Kidney (tissue), 14 donors: ENCODE data around the gene PSMD3. TPM values are rescaled to one million over a fixed set of nuclear protein-coding genes. Genes with fewer than 3 reads are reported as not detected.
A peak's percentile ranks its signal among the peaks of the same experiment; 100 is the strongest.

Source experiments
- DNase-seq, 5 donors: peaks; one replicate each; pipeline ENCODE4 v3.0.0-alpha.2; 2013 to 2020
- FAIRE-seq: peaks from 2 replicates; lab custom pipeline; 2012; peaks lifted over from hg19 to GRCh38; lab: Jason Lieb, UNC
- H3K27ac ChIP-seq, 2 donors: one replicate each; pipeline ENCODE4 v1.7.0; 2013; ENCODE audit warnings: low read depth in 2 of 2, low read length in 2 of 2, inconsistent platforms in 1 of 2
- H3K27me3 ChIP-seq: one replicate; pipeline ENCODE4 v1.7.1; 2013; ENCODE audit warnings: low read length, inconsistent platforms; ENCODE audit not compliant: control insufficient read depth, insufficient read depth
- H3K36me3 ChIP-seq, 3 donors: one replicate each; pipeline versions ENCODE4 v1.7.0 to v1.7.1; 2013; ENCODE audit warnings: low read length in 3 of 3, control low read depth in 1 of 3, inconsistent platforms in 1 of 3; ENCODE audit not compliant: insufficient read depth in 3 of 3, control insufficient read depth in 2 of 3
- H3K4me1 ChIP-seq, 3 donors: one replicate each; pipeline versions ENCODE4 v1.7.0 to v1.7.1; 2013; ENCODE audit warnings: low read length in 3 of 3, inconsistent platforms in 1 of 3, low read depth in 1 of 3; ENCODE audit not compliant: control insufficient read depth in 2 of 3, insufficient read depth in 2 of 3
- H3K4me3 ChIP-seq, 3 donors: one replicate each; pipeline versions ENCODE4 v1.7.0 to v1.8.1; 2013; ENCODE audit warnings: low read length in 3 of 3, control low read depth in 1 of 3, inconsistent platforms in 1 of 3
- H3K9ac ChIP-seq, 3 donors: one replicate each; pipeline versions ENCODE4 v1.7.0 to v1.7.1; 2013; ENCODE audit warnings: low read length in 3 of 3, control low read depth in 1 of 3, inconsistent platforms in 1 of 3
- H3K9me3 ChIP-seq, 3 donors: one replicate each; pipeline versions ENCODE4 v1.7.0 to v1.7.1; 2013; ENCODE audit warnings: low read length in 3 of 3, control low read depth in 1 of 3, inconsistent platforms in 1 of 3; ENCODE audit not compliant: control insufficient read depth in 2 of 3, insufficient read depth in 1 of 3
- CTCF ChIP-seq: IDR thresholded peaks from 3 replicates; pipeline ENCODE4 v1.5.1; 2012; ENCODE audit warnings: mild to moderate bottlenecking, moderate library complexity, borderline replicate concordance; ENCODE audit not compliant: insufficient read depth; ENCODE audit errors: extremely low read depth
- intact Hi-C: fragments of 100-400 bp; cut with DNase I; formaldehyde crosslinking; loops from one replicate; pipeline ENCODE4 v1.11.1; 2022
- polyA plus RNA-seq: library from polyadenylated mRNA; stranded (reverse); fragments of 350-450 nt; fragmentation: Illumina TruSeq; extraction: RNeasy Lipid Tissue Mini Kit (QIAGEN cat#74804); gene quantifications from one replicate; pipeline ENCODE4 v1.2.3, GENCODE V29; 2014; ENCODE audit warnings: low read depth, low replicate concordance; ENCODE audit not compliant: insufficient read depth
- total RNA-seq: library from RNA; stranded (reverse); fragmentation: NEBNext Ultra II Directional; extraction: Animal tissue kit (Norgen Biotek cat#: 25700); gene quantifications from one replicate; pipeline ENCODE4 v1.2.1, GENCODE V29; 2021
- donor health status: control.
- donor health status: control.
- donor health status: control.
- donor health status: control.
- donor health status: control.
- donor health status: DM: yes; HTN: yes; CAD: no.
- donor health status: Normal renal cell carcinoma (clear cell type).

The PSMD3 gene
- total and polyA plus RNA-seq, 2 donors from 2014 or later, result 63.6 to 66.4 TPM

DNA sequence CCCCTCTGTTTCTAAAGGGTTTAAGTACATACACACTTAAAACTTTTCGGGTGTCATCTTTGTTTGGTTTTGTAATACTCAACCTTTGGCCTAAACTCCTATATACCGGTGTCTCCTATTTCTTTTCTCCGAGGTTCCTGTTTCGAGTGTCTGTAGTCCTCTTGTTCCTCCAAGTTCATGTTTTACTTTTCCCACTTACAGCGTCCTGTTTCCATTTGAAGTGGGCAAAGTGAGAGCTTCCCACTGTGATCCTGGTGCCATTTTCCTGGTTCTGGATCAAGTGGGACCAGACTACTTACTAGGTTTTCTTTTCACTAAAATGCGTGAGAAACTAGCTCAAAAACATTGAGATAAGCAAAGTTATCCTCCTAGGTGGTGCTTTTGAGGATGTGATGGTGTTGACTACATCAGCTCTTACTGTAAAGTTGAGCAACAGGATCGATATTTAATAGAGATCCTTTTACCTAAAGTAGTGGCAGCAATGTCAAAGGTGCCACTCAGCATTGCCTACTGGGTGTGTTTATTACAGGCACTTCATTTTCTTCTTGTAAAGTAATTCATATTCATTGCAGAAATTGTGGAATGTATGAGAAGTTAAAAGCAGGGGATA is 1.3 kb downstream of the PSMD3 start:
- Histone ChIP-seq H3K9ac (peak overlapping the region; percentile 42 to 97 (median 97)), H3K4me1 (peaks cover 0 to 12% (median 3%) of the 10 kb centered on the region in 3 donors), H3K27me3 (no peaks in the 10 kb centered on the region), H3K9me3 (no peaks in the 10 kb centered on the region), H3K4me3 (peak overlapping the region; percentile 76 to 94 (median 94)), H3K27ac (no peak overlapping the region), H3K36me3 (peaks cover 10 to 26% (median 24%) of the 10 kb centered on the region in 3 donors)
- no peak for DNase-seq
- intact Hi-C loops, result no loop called here
- FAIRE-seq, result no peak
- TF ChIP-seq CTCF, result no peak

GRCh38 chr17:39988206-39988810 is 7.7 kb downstream of the PSMD3 start:
- TF ChIP-seq CTCF, result no peak
- FAIRE-seq (no peak), DNase-seq (no peak)
- no peak overlapping the region for H3K4me3 ChIP-seq
- H3K27ac ChIP-seq, result no peak overlapping the region
- no peaks in the 10 kb centered on the region for H3K4me1 ChIP-seq
- H3K9ac ChIP-seq, result no peak overlapping the region
- peaks cover 34 to 86% (median 72%) of the 10 kb centered on the region in 3 donors for H3K36me3 ChIP-seq
- no peaks in the 10 kb centered on the region for H3K9me3 ChIP-seq
- intact Hi-C loops, result no loop called here
- no peaks in the 10 kb centered on the region for H3K27me3 ChIP-seq

GRCh38 chr17:39994448-39994847 is 13.8 kb downstream of the PSMD3 start:
- H3K36me3 ChIP-seq, result peaks cover 20 to 79% (median 57%) of the 10 kb centered on the region in 3 donors
- no peaks in the 10 kb centered on the region for H3K4me1 ChIP-seq
- no peak overlapping the region for H3K27ac ChIP-seq
- TF ChIP-seq CTCF, result no peak
- no peak overlapping the region for H3K4me3 ChIP-seq
- FAIRE-seq (no peak), DNase-seq (no peak)
- intact Hi-C loops, result no loop called here
- H3K9ac ChIP-seq, result no peak overlapping the region
- H3K9me3 ChIP-seq, result no peaks in the 10 kb centered on the region
- no peaks in the 10 kb centered on the region for H3K27me3 ChIP-seq
